Prostate gland (tissue), 2 donors: ENCODE data around the gene SUSD5. TPM values are rescaled to one million over a fixed set of nuclear protein-coding genes. Genes with fewer than 3 reads are reported as not detected.

Experiments
- DNase-seq: peaks from one replicate; pipeline ENCODE4 v3.0.0-alpha.2; 2019; ENCODE audit warnings: low spot score
- H3K27ac ChIP-seq, 2 donors: fragments of 200-600 bp; sonication (generic); 2 replicates each; pipeline ENCODE4 v1.5.1; 2017 to 2019
- H3K27me3 ChIP-seq: fragments of 200-600 bp; sonication (generic); replicated peaks from 2 replicates; pipeline ENCODE4 v1.5.1; 2019; ENCODE audit not compliant: insufficient read depth
- H3K36me3 ChIP-seq, 2 donors: fragments of 200-600 bp; sonication (generic); 1 replicate in 1 of 2; 2 replicates in 1 of 2; pipeline versions ENCODE4 v1.5.1 to v1.8.1; 2017 to 2019
- H3K4me1 ChIP-seq: fragments of 200-600 bp; sonication (generic); replicated peaks from 2 replicates; pipeline ENCODE4 v1.5.1; 2019
- H3K4me3 ChIP-seq, 2 donors: fragments of 200-600 bp; sonication (generic); 2 replicates each; pipeline ENCODE4 v1.5.1; 2017 to 2019
- H3K9me3 ChIP-seq: fragments of 200-600 bp; sonication (generic); 2 replicates; pipeline ENCODE4 v1.5.1; 2017
- POLR2A ChIP-seq: fragments of 450-650 bp; IDR thresholded peaks from one replicate; pipeline ENCODE4 v1.6.1; 2016; ENCODE audit warnings: antibody characterized with exemption, mild to moderate bottlenecking
- POLR2AphosphoS5 ChIP-seq: sonication (generic); formaldehyde crosslinking; IDR thresholded peaks from one replicate; pipeline ENCODE4 v1.6.1; 2017; ENCODE audit warnings: antibody characterized with exemption
- WGBS: methylation state at CpG from one replicate; pipeline ENCODE4 v1.1.5; 2018; 5-methylcytosine and 5-hydroxymethylcytosine counted together
- intact Hi-C: fragments of 100-400 bp; cut with DNase I; formaldehyde crosslinking; loops from one replicate; pipeline ENCODE4 v1.14.2; 2022
- total RNA-seq, 2 donors: library from RNA; depleted of rRNA; stranded (reverse); fragments of >200 nt; gene quantifications; one replicate each; pipeline ENCODE4 v1.1.0, GENCODE V29; 2016
- TF ChIP-seq, protein P1 (sequence below), 4 experiments: fragments of 200-600 bp in 2 of 4; fragments of 450-650 bp in 2 of 4; sonication (generic) in 2 of 4; IDR thresholded peaks; 1 replicate in 3 of 4; 2 replicates in 1 of 4; pipeline ENCODE4 v1.5.1; 2016 to 2019; ENCODE audit warnings: antibody characterized with exemption in 4 of 4, mild to moderate bottlenecking in 2 of 4, moderate library complexity in 2 of 4

SUSD5 gene
- total RNA-seq, 2 donors from 2014 or later: 0.77 to 6.9 TPM

GRCh38 chr3:33105341-33105948, 113.2 kb downstream of the SUSD5 start:
- Histone ChIP-seq H3K36me3 (no peaks in the 10 kb centered on the region), H3K27ac (no peak overlapping the region), H3K27me3 (no peaks in the 10 kb centered on the region), H3K4me1 (no peaks in the 10 kb centered on the region), H3K9me3 (no peaks in the 10 kb centered on the region), H3K4me3 (no peak overlapping the region)
- no peak for DNase-seq
- WGBS: 60% methylated on average over 3 of the region's 3 CpGs
- no peak for TF ChIP-seq POLR2AphosphoS5
- TF ChIP-seq POLR2A: no peak
- TF ChIP-seq, protein P1, sequence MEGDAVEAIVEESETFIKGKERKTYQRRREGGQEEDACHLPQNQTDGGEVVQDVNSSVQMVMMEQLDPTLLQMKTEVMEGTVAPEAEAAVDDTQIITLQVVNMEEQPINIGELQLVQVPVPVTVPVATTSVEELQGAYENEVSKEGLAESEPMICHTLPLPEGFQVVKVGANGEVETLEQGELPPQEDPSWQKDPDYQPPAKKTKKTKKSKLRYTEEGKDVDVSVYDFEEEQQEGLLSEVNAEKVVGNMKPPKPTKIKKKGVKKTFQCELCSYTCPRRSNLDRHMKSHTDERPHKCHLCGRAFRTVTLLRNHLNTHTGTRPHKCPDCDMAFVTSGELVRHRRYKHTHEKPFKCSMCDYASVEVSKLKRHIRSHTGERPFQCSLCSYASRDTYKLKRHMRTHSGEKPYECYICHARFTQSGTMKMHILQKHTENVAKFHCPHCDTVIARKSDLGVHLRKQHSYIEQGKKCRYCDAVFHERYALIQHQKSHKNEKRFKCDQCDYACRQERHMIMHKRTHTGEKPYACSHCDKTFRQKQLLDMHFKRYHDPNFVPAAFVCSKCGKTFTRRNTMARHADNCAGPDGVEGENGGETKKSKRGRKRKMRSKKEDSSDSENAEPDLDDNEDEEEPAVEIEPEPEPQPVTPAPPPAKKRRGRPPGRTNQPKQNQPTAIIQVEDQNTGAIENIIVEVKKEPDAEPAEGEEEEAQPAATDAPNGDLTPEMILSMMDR (IDR thresholded peaks at IDR 0.05): no peak
- intact Hi-C loops: no loop called here

- H3K27me3 ChIP-seq: no peaks in the 10 kb centered on the region
- no peak overlapping the region for H3K4me3 ChIP-seq
- H3K27ac ChIP-seq: no peak overlapping the region
- no peaks in the 10 kb centered on the region for H3K4me1 ChIP-seq
- no peak for DNase-seq
- H3K9me3 ChIP-seq: no peaks in the 10 kb centered on the region
- H3K36me3 ChIP-seq: no peaks in the 10 kb centered on the region
- 94% methylated on average over 3 of the region's 3 CpGs for WGBS
- intact Hi-C loops: no loop called here
- TF ChIP-seq, protein P1 (IDR thresholded peaks at IDR 0.05): no peak
- no peak for TF ChIP-seq POLR2AphosphoS5
- no peak for TF ChIP-seq POLR2A
Measured at GRCh38 chr3:33104803-33105202, 113.8 kb downstream of the SUSD5 start.

DNA sequence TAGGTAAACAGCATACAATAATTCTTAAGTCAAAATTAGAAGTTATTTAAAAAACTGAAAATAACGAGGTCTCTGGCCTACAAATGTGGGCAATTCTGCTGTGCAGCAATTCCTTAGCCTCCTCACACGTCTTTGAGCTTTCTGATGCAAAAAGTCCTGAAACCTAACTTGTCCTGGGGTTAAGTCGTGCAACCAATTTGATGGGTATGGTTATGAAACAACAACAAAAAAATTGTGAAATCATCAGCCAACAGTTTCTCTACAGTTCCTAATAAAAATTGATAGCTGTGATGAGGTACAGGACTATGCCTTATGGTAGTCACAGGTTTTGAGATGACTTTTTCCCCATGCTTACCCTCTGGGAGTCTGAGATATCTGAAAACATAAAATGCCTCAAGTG, 115.1 kb downstream of the SUSD5 start:
- DNase-seq: no peak
- H3K9me3 ChIP-seq: no peaks in the 10 kb centered on the region
- no peaks in the 10 kb centered on the region for H3K4me1 ChIP-seq
- no peak overlapping the region for H3K27ac ChIP-seq
- H3K27me3 ChIP-seq: no peaks in the 10 kb centered on the region
- intact Hi-C loops: no loop called here
- H3K36me3 ChIP-seq: no peaks in the 10 kb centered on the region
- WGBS: 93% methylated on average over 3 of the region's 3 CpGs
- no peak overlapping the region for H3K4me3 ChIP-seq
- TF ChIP-seq POLR2AphosphoS5: no peak
- no peak for TF ChIP-seq POLR2A
- TF ChIP-seq, protein P1 (IDR thresholded peaks at IDR 0.05): no peak

DNA sequence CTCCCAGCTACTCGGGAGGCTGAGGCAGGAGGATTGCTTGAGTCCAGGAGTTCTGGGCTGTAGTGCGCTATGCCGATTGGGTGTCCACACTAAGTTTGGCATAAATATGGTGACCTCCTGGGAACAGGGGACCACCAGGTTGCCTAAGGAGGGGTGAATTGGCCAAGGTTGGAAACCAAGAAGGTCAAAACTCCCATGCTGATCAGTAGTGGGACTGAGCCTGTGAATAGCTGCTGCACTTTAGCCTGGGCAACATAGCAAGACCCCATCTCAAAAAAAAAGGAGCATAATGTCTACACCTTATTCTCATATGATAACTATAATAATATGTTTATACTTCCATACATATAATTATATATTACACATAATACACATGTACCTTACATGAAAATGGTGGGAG, 115.6 kb downstream of the SUSD5 start:
- H3K4me3 ChIP-seq: no peak overlapping the region
- TF ChIP-seq POLR2A (no peak), POLR2AphosphoS5 (no peak)
- TF ChIP-seq, protein P1 (IDR thresholded peaks at IDR 0.05): no peak
- no peak overlapping the region for H3K27ac ChIP-seq
- no peaks in the 10 kb centered on the region for H3K36me3 ChIP-seq
- H3K9me3 ChIP-seq: no peaks in the 10 kb centered on the region
- WGBS: 93% methylated on average over 3 of the region's 3 CpGs
- DNase-seq: no peak
- H3K4me1 ChIP-seq: no peaks in the 10 kb centered on the region
- no peaks in the 10 kb centered on the region for H3K27me3 ChIP-seq
- intact Hi-C loops: no loop called here

DNA sequence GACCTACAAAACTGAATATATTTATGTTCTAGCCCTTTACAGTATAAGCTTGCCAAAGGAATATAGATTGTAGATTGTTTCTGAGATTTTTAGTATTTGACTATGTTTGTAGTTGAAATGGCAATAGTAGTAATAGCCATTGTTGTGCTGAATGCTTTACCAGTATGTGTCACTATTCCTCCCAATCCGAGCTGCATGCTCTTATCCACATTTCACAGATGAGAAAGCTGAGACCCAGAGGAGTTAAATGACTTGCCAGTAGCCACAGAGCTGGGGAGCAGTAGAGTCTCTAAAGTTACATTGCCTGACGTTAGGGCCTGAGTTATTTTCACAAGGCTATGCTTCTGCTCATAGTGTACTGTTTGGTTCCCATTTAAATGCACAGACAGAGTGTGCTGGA, 118.4 kb downstream of the SUSD5 start:
- intact Hi-C loops: no loop called here
- WGBS: 56% methylated on average over 2 of the region's 2 CpGs

More for the DNA sequence above, 118.4 kb downstream of the SUSD5 start:
- Histone ChIP-seq H3K9me3 (no peaks in the 10 kb centered on the region), H3K36me3 (no peaks in the 10 kb centered on the region), H3K4me3 (no peak overlapping the region), H3K27ac (no peak overlapping the region), H3K4me1 (no peaks in the 10 kb centered on the region), H3K27me3 (no peaks in the 10 kb centered on the region)
- no peak for DNase-seq
- TF ChIP-seq POLR2A (no peak), POLR2AphosphoS5 (no peak)
- TF ChIP-seq, protein P1 (IDR thresholded peaks at IDR 0.05): no peak
